ENCODE data around the gene MMP25. TPM values are rescaled to one million over a fixed set of nuclear protein-coding genes. Genes with fewer than 3 reads are reported as not detected.

The MMP25 gene
- polyA plus RNA-seq, 4 donors: 0.67 to 2.7 (median 1.5) TPM

Other genes with a start within 250 kb of the MMP25 start
- not detected for gene PRSS41, start 248.1 kb upstream of the MMP25 start, polyA plus RNA-seq (ENCODE audit: insufficient read length in 4 of 4)
- gene PRSS21, start 229.3 kb upstream of the MMP25 start, polyA plus RNA-seq (ENCODE audit: insufficient read length in 4 of 4): under 1 TPM in 1 of 4 donors, not detected in 3; 0.44 TPM
- under 1 TPM in 3 of 4 donors, not detected in 1; 0.42 to 0.50 (median 0.47) TPM for gene ZG16B, start 216.3 kb upstream of the MMP25 start, polyA plus RNA-seq (ENCODE audit: insufficient read length in 4 of 4)
- 10 to 100 TPM in 1 of 4 donors, 1 to 10 TPM in 2, under 1 TPM in 1; 0.35 to 14.5 (median 6.9) TPM for gene PRSS22, start 188.4 kb upstream of the MMP25 start, polyA plus RNA-seq (ENCODE audit: insufficient read length in 4 of 4)
- gene FLYWCH2, start 163.3 kb upstream of the MMP25 start, polyA plus RNA-seq (ENCODE audit: insufficient read length in 4 of 4): 10 to 100 TPM; 21.1 to 30.0 (median 23.1) TPM
- 10 to 100 TPM; 14.9 to 35.3 (median 18.5) TPM for gene FLYWCH1, start 134.6 kb upstream of the MMP25 start, polyA plus RNA-seq (ENCODE audit: insufficient read length in 4 of 4)
- gene KREMEN2, start 82.3 kb upstream of the MMP25 start, polyA plus RNA-seq (ENCODE audit: insufficient read length in 4 of 4): 1 to 10 TPM in 3 of 4 donors, not detected in 1; 1.4 to 2.2 (median 1.4) TPM
- gene PAQR4, start 77.2 kb upstream of the MMP25 start, polyA plus RNA-seq (ENCODE audit: insufficient read length in 4 of 4): 10 to 100 TPM in 2 of 4 donors, 1 to 10 TPM in 2; 7.0 to 10.8 (median 9.8) TPM
- gene PKMYT1, start 66.1 kb upstream of the MMP25 start, polyA plus RNA-seq (ENCODE audit: insufficient read length in 4 of 4): 10 to 100 TPM; 13.1 to 26.8 (median 16.5) TPM
- 1 to 10 TPM in 3 of 4 donors, under 1 TPM in 1; 0.87 to 4.7 (median 2.3) TPM for gene CLDN9, start 33.6 kb upstream of the MMP25 start, polyA plus RNA-seq (ENCODE audit: insufficient read length in 4 of 4)
- 10 to 100 TPM in 3 of 4 donors, 1 to 10 TPM in 1; 1.1 to 38.0 (median 32.7) TPM for gene CLDN6, start 28.4 kb upstream of the MMP25 start, polyA plus RNA-seq (ENCODE audit: insufficient read length in 4 of 4)
- gene TNFRSF12A, start 26.2 kb upstream of the MMP25 start, polyA plus RNA-seq (ENCODE audit: insufficient read length in 4 of 4): 10 to 100 TPM in 2 of 4 donors, 1 to 10 TPM in 2; 4.4 to 19.3 (median 10.7) TPM
- 100 to 1,000 TPM in 1 of 4 donors, 10 to 100 TPM in 3; 61.3 to 102 (median 72.0) TPM for gene HCFC1R1, start 22.6 kb upstream of the MMP25 start, polyA plus RNA-seq (ENCODE audit: insufficient read length in 4 of 4)
- 10 to 100 TPM; 22.9 to 36.2 (median 28.0) TPM for gene THOC6, start 22.5 kb upstream of the MMP25 start, polyA plus RNA-seq (ENCODE audit: insufficient read length in 4 of 4)
- 1 to 10 TPM in 3 of 4 donors, under 1 TPM in 1; 0.07 to 7.7 (median 2.6) TPM for gene BICDL2, start 9.6 kb upstream of the MMP25 start, polyA plus RNA-seq (ENCODE audit: insufficient read length in 4 of 4)
- gene IL32, start 19.1 kb downstream of the MMP25 start, polyA plus RNA-seq (ENCODE audit: insufficient read length in 4 of 4): 10 to 100 TPM; 35.1 to 45.5 (median 36.3) TPM
- under 1 TPM in 1 of 4 donors, not detected in 3; 0.20 TPM for gene ZSCAN10, start 52.7 kb downstream of the MMP25 start, polyA plus RNA-seq (ENCODE audit: insufficient read length in 4 of 4)
- 10 to 100 TPM; 13.1 to 20.6 (median 15.4) TPM for gene ZNF205, start 66.0 kb downstream of the MMP25 start, polyA plus RNA-seq (ENCODE audit: insufficient read length in 4 of 4)
- gene ZNF213, start 88.5 kb downstream of the MMP25 start, polyA plus RNA-seq (ENCODE audit: insufficient read length in 4 of 4): 10 to 100 TPM; 10.1 to 15.9 (median 11.6) TPM
- not detected for gene OR1F1, start 141.6 kb downstream of the MMP25 start, polyA plus RNA-seq (ENCODE audit: insufficient read length in 4 of 4)
- 10 to 100 TPM; 12.0 to 14.9 (median 13.5) TPM for gene ZNF200, start 188.6 kb downstream of the MMP25 start, polyA plus RNA-seq (ENCODE audit: insufficient read length in 4 of 4)
- under 1 TPM; 0.22 to 0.47 (median 0.29) TPM for gene MEFV, start 210.1 kb downstream of the MMP25 start, polyA plus RNA-seq (ENCODE audit: insufficient read length in 4 of 4)
- gene ZNF263, start 236.9 kb downstream of the MMP25 start, polyA plus RNA-seq (ENCODE audit: insufficient read length in 4 of 4): 10 to 100 TPM; 44.0 to 53.6 (median 46.0) TPM

All from left renal pelvis (tissue), 4 donors.